SK-N-SH treated with all-trans-retinoic acid at 6 μM for 48 hours (cell line): ENCODE results near the gene LPIN3.

ENCODE experiments used
- CSRNP3 ChIP-seq: fragments of 250-450 bp; sonication (Bioruptor Pico); IDR thresholded peaks from 2 replicates; pipeline ENCODE4 v1.5.1; 2021; ENCODE audit warnings: mild to moderate bottlenecking, moderate library complexity
- TCF4 ChIP-seq: fragments of 250-450 bp; sonication (Bioruptor Pico); IDR thresholded peaks from 2 replicates; pipeline ENCODE4 v1.8.0; 2021; ENCODE audit warnings: mild to moderate bottlenecking, moderate library complexity, borderline replicate concordance

GRCh38 chr20:41375846-41376245 is 35.2 kb downstream of the LPIN3 start:
- TF ChIP-seq TCF4 = no peak
- no peak for TF ChIP-seq CSRNP3
